DOHH2 (cell line): ENCODE data around the gene HMGCS2.

Source experiments
- EZH2phosphoT487 ChIP-seq: fragments of 200-600 bp; sonication (generic); IDR thresholded peaks from 2 replicates; pipeline ENCODE4 v1.6.1; 2017; ENCODE audit warnings: borderline replicate concordance, mild to moderate bottlenecking, antibody characterized with exemption, low read length, moderate library complexity, mixed read lengths
- TF ChIP-seq, protein P1 (sequence below): fragments of 200-600 bp; sonication (generic); IDR thresholded peaks from one replicate; pipeline ENCODE4 v1.5.1; 2014; ENCODE audit warnings: antibody characterized with exemption, mild to moderate bottlenecking, low read depth, low read length; ENCODE audit not compliant: poor library complexity, severe bottlenecking

DNA sequence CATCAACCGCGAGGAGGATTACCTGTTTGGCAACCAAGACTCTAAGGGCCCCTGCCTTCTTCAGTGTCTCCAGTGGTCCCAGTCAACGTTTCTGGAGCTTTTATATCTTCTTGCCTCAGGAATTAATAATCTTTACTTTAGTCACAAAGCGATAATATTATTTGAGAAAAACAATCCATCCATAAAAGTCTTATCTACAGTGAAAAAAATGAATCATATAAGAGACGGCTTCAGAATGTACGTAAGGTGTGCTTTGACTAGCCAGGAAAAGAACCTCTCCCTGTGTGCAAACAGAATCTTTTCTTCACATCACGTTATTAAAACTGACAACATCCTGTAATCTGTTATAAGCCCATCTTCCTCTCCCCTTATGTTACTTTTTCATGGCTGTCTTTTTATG, 42.7 kb upstream of the HMGCS2 start, which contains the start of gene REG4:
- TF ChIP-seq, protein P1, sequence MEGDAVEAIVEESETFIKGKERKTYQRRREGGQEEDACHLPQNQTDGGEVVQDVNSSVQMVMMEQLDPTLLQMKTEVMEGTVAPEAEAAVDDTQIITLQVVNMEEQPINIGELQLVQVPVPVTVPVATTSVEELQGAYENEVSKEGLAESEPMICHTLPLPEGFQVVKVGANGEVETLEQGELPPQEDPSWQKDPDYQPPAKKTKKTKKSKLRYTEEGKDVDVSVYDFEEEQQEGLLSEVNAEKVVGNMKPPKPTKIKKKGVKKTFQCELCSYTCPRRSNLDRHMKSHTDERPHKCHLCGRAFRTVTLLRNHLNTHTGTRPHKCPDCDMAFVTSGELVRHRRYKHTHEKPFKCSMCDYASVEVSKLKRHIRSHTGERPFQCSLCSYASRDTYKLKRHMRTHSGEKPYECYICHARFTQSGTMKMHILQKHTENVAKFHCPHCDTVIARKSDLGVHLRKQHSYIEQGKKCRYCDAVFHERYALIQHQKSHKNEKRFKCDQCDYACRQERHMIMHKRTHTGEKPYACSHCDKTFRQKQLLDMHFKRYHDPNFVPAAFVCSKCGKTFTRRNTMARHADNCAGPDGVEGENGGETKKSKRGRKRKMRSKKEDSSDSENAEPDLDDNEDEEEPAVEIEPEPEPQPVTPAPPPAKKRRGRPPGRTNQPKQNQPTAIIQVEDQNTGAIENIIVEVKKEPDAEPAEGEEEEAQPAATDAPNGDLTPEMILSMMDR, result no peak
- TF ChIP-seq EZH2phosphoT487, result no peak
